Measurements from ENCODE around the gene ARPP21.

ARPP21 gene

DNA sequence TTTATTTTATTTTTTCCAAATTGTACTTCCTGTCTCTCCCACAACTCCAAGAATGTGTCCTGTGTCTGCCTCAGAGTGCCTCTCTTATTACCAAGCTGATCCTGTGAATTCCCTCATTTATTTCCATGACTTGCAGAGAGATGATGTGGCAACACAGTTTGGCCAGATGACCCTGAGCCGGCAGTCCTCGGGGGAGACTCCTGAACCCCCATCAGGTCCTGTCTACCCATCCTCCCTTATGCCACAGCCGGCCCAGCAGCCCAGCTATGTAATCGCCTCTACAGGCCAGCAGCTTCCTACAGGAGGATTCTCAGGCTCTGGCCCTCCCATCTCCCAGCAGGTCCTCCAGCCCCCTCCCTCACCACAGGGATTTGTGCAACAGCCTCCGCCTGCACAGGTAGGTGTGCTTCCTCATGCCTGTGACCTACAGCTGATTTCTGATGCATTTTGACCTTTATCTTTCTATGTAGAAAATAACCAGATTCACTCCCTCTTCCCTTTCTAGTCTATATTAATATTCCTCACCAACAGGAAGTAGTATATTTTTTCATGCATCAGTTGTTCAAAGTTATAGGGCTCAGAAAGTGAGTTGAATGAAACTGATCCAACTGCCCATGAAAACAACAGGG is 100.0 kb downstream of the ARPP21 start:
- DNase-seq = no peak

DNA sequence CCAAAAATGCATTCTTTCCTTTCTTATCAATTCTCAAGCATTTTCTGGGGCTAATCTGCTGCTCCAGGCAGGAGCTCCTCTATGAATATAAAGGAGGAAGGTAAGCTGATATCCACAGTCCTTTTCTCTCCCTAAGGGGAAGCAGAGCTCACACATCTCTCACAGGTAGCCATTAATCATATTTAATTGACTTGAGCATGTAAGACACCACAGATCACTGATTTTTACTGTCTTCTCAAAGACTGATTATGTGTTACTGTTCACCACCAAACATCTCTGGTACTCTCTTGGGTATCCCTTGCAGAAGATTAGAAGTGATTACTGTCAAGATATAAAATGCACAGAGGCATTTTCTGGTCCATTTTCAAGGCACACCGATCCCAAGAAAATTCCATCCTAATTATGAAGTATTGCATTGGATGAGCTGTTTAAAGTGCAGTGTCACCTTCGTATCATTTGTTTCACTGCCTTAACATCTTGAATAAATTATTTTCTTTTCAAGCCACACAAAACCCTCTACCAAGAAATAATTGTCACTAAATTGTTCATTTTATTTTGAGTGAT is 100.7 kb downstream of the ARPP21 start:
- DNase-seq = no peak

DNA sequence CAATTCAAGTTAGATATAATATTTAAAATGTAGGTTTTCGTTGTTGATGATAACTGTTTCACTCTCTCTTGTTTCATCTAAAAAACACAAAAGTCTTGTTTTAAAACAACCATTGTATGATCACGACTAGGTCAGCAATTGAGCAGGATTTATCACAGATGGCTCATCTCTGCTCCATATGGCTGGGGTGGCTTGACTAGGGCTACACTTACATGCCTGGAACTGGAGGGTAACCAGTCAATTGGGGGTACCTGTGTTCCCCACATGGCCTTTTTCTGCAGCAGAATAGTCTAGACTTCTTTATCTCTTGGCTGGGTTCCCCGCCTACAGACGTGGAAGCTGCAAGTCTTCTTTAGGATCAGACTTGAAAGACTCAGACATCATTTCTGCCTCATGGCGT is 103.9 kb downstream of the ARPP21 start:
- DNase-seq = no peak

GRCh38 chr3:35744419-35744818 is 105.1 kb downstream of the ARPP21 start:
- DNase-seq = no peak

- no peak for DNase-seq
Measured at GRCh38 chr3:35745351-35745750, 106.0 kb downstream of the ARPP21 start.

GRCh38 chr3:35745802-35746484 is 106.6 kb downstream of the ARPP21 start:
- no peak for DNase-seq

DNA sequence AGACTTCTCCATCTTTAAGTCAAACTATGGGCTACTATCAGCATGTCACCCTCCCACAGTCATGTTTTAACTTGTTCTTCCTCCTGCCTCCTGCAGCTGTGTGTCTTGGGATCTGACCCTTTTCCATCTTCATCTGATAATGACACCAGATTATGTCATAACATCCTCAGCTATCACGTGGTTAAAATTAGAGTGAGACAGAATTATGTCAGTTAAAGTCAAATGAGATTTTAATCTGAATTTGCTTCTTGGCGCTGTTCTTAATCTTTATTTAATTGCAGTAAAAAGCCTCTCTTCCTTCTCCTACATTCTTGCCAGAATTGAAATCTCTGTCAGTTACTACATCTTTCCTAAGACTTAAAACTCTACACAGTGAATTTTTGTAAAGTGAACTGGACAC is 107.2 kb downstream of the ARPP21 start:
- DNase-seq = no peak

- DNase-seq = no peak
Measured at GRCh38 chr3:35748144-35748543, 108.8 kb downstream of the ARPP21 start.

GRCh38 chr3:35751207-35751606 is 111.9 kb downstream of the ARPP21 start:
- no peak for DNase-seq

DNA sequence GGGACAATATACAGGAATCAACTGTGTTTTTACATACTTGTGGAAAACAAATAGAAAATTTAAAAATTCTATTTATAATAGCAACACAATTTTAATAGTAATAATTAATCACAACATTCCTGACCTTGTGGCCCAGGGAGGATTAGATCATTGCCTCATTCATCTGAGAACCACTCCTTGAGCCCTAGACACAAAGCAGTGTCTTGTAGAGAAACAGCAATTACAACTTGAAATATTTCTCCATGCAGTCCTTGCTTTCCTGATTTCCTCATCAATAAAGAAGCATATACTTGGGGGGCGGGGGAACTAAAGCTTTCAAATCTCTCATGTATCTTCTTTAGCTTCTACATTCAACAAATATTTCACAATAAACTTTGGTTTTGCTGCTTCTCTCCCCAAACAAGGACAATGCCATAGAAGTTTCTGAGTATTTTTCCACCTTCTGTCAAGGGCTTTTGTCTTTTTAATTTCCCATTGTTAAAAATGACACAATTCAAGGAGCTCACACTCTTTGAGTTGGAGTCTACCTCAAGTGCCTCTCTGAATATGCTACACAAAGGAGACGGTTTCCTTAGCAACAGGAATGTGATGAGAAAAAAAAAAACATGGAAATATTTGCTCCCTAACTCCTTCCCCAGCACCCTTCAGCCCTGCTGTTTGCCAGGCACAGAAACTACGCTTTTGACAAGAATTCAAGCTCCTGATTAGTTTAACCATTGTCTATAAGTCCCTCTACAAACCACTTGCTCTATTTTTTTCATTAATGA is 118.8 kb downstream of the ARPP21 start:
- no peak for DNase-seq

GRCh38 chr3:35760146-35760545 is 120.8 kb downstream of the ARPP21 start:
- no peak for DNase-seq

- DNase-seq = no peak
Measured at GRCh38 chr3:35761311-35761710, 122.0 kb downstream of the ARPP21 start.

GRCh38 chr3:35772381-35773015 is 133.2 kb downstream of the ARPP21 start:
- no peak for DNase-seq

DNA sequence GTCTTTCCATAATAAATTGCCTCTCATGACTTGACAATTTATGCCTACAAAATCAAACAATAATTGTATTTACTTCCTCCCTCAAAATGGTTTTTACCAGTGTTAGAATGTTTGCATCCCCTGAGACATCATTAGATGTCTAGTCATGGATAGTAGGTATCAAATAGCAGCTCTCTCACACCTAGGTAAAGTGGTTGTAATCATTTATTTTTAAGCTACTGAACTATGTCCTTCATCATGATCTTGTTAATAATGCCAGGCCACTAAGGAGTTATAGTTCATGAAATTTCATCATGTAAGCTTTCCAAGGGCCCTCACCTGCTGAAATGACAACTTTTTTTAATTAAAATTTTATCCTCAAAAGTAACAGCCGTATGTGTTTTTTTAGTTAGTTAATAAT is 134.1 kb downstream of the ARPP21 start:
- no peak for DNase-seq

DNA sequence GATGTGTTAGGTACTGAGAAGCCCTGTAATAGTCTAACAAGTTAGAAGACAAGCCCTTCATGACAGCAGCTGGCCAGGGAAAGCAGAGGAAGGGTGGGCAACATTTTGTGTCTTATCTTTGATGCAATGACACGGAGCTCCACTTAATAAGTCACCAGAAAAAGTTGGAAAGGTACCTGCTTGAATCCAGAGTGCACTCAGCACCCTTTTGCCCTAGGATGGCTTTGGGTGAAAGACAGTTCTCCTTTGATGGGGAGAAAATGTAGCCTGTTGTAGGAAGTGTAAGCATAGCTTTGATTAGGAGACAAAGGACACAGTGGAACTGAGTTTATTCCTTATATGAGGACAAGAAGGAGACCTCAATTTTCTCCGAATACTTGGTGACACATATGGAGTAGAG is 137.0 kb downstream of the ARPP21 start:
- DNase-seq = no peak

GRCh38 chr3:35777065-35777464 is 137.7 kb downstream of the ARPP21 start:
- no peak for DNase-seq

GRCh38 chr3:35777563-35778554 is 138.5 kb downstream of the ARPP21 start:
- no peak for DNase-seq

DNA sequence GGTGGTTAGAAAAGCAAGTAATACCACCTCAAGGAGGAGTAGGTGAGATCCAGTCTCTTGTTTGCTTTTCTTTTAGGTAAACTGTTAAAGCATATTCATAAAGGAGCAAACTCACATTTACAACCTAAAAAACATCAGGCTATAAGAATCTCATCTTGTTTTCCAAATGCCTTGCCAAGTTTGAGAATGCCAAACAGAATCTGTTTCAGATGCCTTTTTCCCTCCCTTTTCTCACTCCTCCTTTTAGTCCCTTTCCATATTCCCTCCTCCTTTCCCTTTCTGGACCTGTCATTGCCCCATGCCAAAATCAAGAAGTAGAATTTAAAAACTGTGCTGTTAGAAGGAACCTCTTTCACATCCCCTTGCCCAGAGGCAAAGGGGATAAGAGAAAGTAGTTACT is 140.3 kb downstream of the ARPP21 start:
- DNase-seq = no peak

DNA sequence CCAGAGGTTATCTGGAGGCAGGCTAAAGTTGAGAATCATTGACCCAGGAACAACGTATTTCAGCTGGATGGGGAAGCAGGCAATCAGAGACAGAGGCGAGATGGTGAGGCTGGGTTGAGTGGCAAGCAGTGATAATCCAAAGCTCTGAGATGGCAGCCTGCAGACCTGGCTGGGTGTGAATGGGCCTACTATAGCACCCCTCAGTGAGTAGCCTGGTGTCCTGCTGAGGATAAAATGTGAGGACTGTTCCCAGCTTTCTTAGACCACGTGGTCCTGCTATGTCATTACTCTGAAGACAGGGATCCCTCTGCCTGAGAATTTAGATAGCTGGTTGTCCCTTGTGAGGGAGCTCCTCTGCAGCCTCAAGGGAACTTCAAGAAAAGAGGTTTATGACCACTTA is 141.5 kb downstream of the ARPP21 start:
- no peak for DNase-seq

DNA sequence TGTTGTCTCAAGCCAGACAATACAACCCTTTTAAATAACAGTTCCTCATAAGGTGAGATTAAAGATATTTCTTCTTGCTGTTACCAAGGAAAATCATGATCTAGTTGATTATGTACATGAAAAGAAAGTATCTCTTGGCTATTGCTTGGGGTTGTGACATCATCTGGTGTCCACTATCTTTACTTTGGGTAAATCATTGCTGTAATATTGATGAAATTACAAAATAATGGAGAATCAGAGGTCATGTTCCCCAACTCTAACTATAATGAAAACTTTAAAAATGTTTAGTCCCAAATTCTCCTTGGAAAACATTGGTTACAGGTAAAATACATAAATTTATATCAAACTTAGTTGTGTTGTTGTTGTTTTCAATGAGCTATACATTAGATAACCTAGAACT is 142.2 kb downstream of the ARPP21 start:
- DNase-seq = no peak

GRCh38 chr3:35782355-35782754 is 143.0 kb downstream of the ARPP21 start:
- DNase-seq = no peak

DNA sequence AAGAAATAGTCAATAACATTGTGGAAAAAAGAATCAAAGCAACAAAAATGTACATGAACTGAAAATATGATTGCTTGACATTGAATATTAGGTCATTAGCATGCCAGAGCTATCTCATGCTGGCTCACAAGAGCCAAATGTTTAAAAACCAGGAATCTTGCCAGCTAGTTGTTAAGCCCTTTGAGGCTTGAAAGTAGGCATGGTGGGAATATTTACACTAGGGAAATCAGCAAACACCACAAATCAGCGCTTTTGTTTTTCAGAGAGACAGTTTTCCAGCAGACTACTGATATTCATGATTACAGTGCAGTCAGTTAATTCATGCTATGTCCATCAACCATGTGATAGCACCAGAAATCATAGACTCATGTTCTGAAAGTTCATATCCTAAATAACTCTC is 144.8 kb downstream of the ARPP21 start:
- no peak for DNase-seq
